NCI-H146 treated with DMSO at 0.1 percent for 48 hours (cell line): ENCODE data around the gene EFCAB8.

ENCODE experiments used
- DNase-seq: peaks from one replicate; lab custom pipeline; 2025; ENCODE audit not compliant: unreplicated experiment; lab: John Stamatoyannopoulos, UW

The EFCAB8 gene, protein sequence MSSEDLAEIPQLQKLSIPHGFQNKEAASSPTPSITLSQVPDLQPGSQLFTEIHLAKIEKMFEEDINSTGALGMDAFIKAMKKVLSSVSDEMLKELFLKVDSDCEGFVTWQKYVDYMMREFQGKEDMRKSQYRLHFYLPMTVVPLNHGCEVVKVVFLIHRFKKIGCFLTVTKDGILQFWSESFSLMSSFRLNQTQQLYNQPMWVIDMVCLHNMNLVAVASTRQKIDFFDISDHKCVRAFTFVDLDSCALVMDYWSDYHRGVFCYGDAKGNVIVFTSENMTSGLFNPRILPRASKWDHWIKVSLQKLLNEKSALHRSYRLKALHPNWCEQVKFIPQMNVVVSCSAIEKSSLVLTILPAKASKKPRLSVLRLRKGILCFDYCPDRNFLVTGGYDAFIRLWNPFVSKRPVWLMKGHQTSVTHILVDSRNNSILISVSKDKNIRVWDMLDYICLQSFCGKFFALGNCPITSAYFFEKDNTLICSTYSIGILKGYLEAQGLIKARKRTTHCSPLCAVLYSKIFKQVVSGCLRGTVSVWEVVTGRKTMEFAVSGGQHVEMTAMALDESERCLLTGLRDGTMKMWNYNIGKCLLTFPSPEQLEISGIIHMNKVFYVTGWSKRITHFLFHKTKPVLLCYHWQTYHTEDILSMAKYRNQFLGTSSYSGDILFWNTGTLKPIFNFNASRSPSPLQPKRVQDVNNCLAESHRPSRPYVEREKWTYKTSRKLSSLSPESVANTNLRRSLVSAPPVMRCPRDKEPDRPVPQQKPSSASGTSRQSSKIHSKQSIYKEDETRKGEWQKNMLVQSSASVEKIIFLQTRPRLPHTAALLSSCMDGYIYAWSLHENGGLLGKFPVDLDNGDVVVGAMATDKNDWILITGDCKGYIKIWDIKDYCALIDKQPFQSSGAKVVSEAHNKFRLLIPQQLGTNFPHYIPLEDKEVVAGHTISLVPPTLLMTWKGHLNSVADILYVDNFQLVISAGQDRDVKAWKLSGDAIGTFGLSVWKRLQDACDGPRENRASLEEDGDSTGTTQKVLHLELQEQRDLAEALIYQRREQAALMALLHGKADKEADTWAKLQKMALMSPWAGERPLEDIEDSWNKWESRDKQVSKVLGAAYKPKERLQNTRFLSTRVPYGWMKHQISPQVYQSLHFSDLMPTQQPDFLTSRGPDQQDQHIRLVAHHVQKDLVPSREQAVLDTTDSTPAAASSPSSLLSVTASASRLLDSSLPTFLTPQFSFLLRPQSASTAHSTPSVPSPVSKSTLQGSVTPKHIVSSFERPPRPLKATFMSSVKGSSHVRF

DNA sequence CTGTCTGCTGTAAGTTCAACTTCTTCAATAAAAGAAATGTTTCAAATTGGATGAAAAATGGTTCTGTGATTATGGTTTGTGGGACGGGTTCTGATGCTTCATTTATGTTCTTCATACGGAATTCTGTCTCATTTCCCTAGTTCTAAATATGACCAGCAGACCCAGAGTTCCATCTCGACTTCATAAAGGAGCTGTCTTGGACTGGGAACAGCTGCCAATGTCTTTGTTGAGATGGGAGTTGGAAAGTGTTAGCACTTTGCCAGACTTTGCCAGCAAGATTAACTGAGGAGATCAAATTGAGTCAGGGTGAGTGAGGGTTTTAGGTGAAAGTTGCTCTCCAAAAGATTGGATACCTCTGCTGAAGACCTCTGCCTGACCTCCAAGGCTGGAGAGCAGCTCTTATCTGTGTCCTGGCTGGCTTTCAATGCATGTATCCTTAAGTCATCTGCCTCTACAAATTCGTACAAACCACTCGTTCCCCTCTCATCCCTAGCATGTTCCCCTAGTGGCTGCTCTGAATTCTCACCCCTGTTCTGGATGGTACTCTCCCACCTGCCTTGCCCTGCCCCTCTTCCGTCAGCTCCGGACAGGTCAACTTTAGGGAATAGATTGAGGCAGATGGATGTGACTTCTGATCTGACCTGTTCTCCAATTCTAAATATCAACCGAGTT is at the start of gene EFCAB8:
EFCAB8 (plus strand) TSS at position 223 of the 672 bp plus-strand sequence. CDS start 4,870 bp downstream, outside the sequence.
- no peak for DNase-seq

DNA sequence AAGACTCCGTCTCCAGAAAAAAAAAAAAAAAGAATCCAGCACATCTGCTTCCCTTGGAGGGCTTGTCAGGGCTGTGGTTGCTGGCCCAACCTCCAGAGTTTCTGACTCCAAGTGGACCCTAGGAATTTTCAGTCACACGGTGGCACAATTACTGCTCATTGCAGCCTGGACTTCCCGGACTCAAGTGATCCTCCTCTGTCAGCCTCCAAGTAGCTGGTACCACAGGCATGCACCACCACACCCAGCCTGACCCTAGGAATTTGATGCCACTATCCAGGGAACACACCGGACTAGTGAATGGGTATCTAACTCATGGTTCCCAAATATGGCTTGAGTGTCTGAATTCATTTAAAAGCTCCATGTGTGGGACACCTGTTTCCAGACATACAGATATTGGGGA is 48.8 kb upstream of the EFCAB8 start:
- no peak for DNase-seq

DNA sequence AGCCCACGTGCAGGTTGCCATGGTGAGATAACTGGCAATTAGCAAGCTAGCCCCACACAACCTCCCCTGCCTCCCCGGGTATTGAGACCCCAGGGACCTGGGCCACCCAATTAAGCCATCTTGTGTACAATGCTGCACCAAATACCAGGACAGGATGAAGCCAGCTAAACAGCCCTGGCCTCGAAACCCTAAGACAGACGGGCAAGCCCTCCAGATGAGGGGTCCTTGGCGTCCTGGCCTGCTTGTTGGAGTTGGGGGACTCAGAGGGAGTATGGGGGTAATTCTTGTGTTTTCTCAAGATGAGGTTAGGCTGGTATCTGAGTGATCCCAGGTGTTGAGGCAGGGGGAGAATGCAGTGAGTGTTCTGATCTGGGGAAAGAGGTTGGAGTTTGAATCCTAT is 47.8 kb upstream of the EFCAB8 start:
- no peak for DNase-seq

DNA sequence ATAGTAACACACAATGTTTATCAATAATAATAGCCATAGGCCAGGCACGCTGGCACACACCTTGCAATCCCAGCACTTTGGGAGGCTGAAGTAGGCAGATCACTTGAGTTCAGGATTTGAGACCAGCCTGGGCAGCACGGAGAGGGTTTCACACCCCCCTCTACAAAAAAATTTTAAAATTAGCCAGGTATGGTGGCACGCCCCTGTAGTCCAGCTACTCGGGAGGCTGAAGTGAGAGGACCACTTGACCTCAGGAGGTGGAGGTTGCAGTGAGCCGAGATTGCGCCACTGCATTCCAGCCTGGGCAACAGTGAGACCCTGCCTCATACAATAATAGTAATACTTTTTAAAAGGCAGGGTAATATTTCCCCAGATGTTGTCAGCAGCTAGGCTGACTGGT is 46.8 kb upstream of the EFCAB8 start:
- no peak for DNase-seq

DNA sequence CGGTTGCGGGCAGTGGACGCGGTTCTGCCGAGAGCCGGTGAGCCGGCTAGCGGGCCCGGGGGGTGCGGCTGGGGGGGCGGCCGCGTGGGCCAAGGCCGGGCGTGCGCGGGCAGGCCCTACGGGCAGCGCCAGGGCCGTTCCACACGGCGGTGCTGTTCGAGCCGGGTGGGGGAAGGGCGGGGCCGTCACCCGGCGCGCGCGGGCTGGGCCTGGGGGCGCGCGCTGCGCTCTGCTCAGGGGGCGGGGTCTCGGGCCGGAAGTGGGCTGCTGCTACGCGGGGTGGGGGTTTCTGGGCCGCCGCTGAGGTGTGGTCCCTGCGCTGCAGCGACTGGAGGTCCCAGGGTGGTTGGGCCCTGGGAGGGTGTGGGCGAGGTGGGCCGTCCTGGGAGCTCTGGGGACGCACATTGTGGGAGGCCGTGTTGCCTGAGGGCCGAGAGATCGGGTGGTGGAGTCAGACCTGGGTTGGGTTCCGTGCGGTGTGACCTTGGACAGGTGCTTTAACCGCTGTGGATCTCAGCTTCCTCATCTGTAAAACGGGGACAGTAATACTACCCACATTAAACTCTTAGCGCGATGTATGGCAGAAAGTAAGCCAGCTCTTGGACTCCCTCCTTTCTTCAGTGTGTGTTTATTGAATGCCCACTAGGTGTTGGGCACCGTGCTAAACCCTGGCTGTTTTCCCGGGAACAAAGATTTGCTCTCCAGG is 38.6 kb upstream of the EFCAB8 start:
- peak; percentile 85 for DNase-seq

DNA sequence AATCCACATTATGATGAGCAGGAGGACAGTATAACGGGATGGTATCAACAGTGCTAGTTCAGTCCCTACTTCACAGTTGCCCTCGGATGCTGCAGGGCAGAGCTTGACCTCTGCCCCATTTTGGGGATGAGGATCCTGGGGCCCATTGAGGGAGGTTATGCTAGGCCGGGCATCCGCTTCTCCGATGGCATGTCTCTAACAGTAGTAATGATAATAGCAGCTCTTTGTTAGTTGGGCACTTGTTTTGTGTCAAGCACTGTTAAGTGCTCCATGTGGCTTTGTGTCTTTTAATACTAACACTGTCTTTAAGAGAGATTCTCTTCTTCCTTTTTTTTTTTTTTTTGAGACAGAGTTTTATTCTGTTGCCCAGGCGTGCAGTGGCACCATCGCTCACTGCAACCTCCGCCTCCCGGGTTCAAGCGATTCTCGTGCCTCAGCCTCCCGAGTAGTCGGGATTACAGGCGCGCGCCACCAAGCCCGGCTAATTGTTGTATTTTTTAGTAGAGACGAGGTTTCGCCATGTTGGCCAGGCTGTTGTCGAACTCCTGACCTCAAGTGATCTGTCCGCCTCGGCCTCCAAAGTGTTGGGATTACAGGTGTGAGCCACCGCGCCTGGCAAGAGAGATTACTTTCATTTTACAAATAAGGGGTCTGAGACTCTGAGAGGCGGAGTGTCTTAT is 37.9 kb upstream of the EFCAB8 start:
- no peak for DNase-seq

DNA sequence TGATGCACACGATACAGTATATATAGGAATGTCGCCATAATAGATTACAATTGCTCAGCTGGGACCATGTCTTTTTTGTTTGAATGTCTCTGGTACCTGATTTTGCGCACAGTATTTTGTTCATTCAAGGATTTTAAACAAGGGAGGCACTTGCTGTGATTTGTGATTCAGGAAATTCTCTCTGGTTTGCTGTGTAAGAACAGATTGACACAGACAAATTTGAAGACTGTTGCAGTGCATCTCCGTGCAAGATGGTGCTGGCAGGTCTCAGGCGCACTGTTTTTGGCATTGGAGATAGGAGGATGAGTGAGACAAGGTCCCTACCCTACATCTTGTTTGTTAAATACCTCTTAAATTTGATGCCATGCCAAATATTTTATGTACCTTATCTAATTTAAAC is 36.5 kb upstream of the EFCAB8 start:
- DNase-seq: no peak

DNA sequence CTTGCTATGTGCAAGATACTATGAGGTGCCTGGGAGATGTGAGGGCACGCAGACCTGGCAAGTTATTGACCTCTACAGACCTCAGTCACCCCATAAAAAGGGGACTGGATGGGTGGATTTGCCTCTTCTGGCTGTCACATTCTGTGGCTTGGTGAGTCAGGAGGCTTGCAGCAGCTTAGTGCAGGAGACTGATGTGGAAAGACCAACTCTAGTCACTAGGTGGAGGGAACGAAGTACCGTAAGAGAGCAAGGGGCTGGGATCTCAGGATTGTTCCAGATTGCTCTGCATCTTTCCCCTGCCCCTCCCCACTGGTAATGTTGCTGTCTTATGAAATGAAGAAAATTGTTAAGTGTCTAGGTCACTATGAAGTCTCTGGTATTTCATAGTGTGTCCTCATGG is 35.6 kb upstream of the EFCAB8 start:
- no peak for DNase-seq

DNA sequence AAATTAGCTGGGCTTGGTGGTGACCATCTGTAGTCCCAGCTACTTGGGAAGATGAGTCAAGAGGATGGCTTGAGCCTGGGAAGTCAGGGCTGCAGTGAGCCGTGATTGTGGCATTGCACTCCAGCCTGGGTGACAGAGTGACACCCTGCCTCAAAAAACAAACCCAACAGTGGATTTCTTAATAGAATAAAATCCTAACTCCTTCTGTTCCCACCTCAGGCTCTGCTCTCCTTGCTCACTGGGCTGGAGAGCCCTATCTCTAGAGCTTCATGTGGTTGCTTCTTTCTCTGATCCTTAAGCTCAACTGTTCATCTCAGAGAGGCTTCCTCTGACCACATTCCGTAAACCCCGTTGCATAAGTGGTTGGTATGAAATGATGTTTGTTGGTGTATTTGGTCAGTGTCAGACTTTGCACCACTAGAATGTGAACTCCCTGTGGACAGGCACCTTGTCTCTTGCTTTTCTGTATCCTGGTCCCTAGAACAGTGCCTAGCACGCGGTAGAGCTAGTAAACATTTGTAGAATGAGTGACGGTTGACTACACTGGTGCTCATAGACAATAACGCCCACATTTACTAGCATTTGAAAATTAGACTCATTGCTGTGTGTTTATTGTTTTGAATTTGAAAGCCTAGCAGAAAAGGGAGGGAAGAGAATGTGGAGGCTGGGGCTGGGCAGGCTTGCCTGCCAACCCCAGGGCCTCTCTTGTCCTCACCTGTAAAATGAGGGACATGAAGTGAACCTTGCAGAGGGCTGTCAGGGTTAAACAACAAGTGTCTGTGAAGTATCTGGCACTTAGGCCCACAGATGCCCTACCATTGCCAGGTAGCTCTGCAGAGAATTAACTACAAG is 34.8 kb upstream of the EFCAB8 start:
- no peak for DNase-seq

DNA sequence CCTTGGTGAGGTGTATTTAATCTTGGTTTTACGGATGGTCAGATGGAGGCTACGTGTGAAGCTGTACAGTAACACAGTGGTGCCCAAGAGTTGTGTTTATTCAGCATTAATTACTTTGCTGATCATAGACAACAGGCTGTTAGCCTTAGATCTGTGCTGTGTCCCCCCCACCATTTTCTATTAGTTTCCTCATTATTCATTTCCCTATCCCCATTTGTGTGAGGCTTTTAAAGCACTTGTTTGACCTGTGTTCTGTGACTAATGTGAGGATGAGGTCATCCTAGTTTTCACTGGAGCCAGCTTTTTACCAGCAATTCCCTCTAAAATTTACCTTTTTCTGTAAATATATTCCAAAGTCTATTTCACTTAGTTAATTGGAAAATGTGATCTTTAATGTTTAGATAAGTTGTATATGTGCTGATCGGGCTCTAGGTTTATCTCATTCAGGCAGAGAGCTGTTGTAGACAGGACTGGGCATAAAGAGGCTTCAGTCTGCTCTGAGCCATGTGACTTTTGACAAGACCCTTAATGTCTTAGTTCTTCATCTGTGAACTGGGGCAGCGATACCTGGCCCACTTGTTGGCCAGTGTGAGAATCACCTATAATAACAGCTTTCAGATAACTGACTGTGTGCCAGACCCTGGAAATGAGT is 30.6 kb upstream of the EFCAB8 start:
- no peak for DNase-seq

DNA sequence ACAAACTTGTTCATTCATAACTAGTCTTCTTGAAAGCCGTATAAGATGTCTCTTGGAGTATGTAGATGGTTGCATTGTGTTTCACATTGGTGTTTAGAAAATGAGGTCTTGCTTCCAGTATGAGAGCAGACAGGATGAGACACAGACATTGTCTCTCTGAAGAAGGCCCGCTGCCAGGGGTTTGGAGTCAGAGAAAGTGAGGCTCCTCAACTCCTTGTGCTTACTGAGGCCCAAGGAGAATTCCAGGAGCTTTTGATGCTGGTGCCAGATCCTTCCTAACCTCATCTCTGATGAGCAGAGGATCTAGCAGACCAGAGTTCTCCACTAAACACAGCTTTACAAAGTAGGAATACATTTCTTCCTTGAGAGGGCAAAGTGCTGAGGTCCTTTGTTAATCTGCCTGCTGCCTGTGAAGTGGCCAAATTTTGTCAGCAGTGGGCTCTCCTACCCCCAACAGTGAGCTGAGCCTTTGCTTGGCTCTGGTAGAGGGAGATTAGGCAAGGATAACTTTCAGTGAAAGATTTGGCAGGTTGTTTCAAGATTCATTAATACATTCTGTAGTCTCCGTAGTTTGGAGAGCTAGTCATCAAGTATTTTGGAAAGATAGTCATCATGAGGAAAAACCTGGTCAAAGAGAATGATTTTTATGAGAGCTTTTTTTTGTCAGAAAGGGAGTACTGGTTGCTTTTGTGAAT is 29.3 kb upstream of the EFCAB8 start:
- DNase-seq: no peak

DNA sequence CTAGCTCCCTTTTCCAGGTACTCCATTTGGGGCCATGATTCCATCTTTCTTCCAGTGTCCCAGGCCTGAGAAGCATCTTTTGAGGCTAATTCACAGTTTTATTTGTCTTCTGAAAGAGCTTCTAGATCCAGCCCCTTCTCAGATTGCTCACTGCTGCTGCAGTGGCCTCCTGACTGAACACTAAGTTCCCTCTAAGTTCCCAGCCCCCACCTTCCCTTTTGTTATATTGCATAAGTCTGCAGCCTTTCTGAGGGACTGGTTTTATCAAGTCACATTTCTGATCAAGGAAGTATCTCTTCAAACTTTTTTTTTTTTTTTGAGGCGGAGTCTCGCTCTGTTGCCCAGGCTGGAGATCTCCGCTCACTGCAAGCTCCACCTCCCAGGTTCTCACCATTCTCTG is 28.3 kb upstream of the EFCAB8 start:
- no peak for DNase-seq

DNA sequence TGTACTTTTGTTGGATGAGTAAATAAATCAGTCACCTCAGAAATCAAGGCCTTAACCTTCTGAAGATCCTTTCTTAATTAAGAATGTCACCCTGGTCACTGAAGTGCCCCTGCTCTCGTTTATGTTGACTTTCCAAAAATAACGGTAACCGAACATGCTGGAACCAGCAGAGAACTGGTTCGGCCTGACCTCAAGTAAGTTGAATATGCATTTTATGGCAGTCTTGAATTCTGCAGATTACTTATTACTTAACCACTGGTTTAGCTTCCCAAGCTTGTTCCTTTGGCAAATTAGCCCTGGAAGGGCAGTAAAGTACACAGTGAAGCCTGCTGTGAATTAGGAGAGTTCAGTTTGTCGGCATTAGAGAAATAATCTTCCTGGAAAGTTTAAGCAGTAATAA is 26.7 kb upstream of the EFCAB8 start:
- DNase-seq: no peak

DNA sequence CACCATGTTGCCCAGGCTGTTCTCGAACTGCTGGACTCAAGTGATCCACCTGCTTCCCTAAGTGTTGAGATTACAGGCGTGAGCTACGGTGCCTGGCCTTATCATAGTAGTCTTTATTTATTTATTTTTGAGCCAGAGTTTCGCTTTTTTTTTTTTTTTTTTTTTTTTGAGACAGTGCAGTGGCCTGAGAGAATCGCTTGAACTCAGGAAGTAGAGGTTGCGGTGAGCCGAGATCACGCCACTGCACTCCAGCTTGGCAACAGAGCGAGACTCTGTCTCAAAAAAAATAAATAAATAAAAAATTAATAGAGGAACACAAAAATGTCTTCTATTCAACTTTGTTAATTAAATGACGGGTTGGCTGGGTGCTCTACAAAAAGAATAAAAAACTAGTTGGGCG is 26.1 kb upstream of the EFCAB8 start:
- DNase-seq: no peak

DNA sequence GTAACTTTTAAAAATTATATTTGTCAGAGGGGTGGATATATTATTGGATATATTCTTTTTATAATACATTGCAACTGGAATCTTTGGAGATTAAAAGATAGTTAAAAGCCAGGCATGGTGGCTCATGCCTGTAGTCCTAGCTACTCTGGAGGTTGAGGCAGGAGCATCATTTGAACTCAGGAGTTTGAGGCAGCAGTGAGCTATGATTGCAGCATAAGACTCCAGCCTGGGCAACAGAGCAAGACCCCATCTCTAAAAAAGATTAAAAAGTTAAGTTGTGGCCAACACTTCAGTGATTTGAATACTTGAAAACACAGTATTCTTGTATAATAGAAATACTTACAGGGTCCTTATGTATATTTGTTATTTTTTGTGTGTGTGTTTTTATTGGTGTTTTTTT is 23.8 kb upstream of the EFCAB8 start:
- no peak for DNase-seq

DNA sequence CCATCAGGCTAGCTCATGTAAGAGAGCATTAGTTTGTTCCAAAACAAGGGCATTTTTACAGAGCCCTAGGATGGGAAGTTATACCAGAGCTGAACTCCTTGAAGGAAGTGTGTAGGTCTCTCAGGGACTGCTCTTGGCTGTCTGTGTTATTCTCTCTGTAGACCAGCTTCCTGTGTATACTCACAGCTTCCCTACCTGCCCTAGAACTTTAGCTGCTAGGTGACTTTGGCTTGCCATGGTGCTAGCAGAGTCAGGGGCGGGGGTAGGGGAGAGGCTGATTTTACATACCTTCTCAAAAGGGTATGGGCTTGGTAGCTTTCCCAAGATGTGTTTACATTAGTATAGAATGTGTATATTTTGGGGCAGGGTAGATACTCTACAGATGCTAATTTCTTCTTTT is 21.6 kb upstream of the EFCAB8 start:
- DNase-seq: no peak

DNA sequence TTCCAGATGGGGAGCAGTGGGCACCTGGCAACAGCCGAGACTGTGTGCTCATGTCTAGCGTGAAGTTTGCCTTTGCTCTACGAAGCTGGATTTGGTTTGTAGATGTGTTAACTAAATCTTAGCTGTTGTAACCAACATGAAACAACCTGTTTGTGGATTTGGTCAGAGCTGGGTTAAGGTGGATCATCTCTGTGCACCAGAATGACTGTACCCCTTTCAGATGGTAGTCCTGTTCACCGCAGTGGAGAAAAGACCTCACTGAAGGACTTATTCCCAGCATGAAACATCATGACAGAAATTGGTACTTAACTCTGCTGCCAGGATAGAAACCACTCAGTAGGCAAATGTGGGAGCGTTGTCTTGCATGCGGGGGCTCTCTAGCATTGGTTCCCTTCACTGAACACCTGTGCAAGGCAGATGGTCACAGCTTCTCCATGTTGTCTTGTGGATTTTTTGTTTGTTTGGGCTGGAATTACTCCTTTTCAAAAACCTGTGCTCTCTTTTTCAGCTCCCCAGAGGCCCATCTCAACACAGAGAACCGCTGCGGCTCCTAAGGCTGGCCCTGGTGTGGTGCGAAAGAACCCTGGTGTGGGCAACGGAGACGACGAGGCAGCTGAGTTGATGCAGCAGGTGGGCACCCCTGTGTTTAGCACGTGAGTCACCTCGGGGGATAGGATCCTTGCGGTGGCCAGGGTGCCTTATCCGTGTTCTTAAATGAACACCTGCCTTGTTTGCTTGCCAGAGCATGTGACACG is 19.3 kb upstream of the EFCAB8 start:
- DNase-seq: no peak
